Mucosa of rectum (tissue), 2 donors: ENCODE results near the gene CD300LD.
A peak's percentile ranks its signal among the peaks of the same experiment; 100 is the strongest.
"Not testable (repeated sequence)": the region's sequence is repeated elsewhere in the genome, so short reads cannot be mapped to it uniquely, and the experiment has no call there.

ENCODE experiments used
- H3K27ac ChIP-seq, 2 donors: one replicate each; pipeline ENCODE4 v1.7.0; 2013; ENCODE audit warnings: inconsistent platforms in 2 of 2, low read depth in 2 of 2, low read length in 2 of 2
- H3K27me3 ChIP-seq, 2 donors: one replicate each; pipeline ENCODE4 v1.7.0; 2013; ENCODE audit warnings: low read length in 2 of 2; ENCODE audit not compliant: control insufficient read depth in 2 of 2, insufficient read depth in 2 of 2
- H3K36me3 ChIP-seq, 2 donors: one replicate each; pipeline ENCODE4 v1.7.0; 2013; ENCODE audit warnings: low read length in 2 of 2; ENCODE audit not compliant: control insufficient read depth in 2 of 2, insufficient read depth in 2 of 2
- H3K4me1 ChIP-seq, 2 donors: one replicate each; pipeline ENCODE4 v1.7.0; 2013; ENCODE audit warnings: low read length in 2 of 2, mild to moderate bottlenecking in 1 of 2; ENCODE audit not compliant: control insufficient read depth in 2 of 2, insufficient read depth in 2 of 2
- H3K4me3 ChIP-seq, 2 donors: one replicate each; pipeline ENCODE4 v1.7.0; 2013; ENCODE audit warnings: low read length in 2 of 2
- H3K9ac ChIP-seq, 2 donors: one replicate each; pipeline ENCODE4 v1.7.0; 2013; ENCODE audit warnings: low read length in 2 of 2, low read depth in 1 of 2, mild to moderate bottlenecking in 1 of 2
- H3K9me3 ChIP-seq, 2 donors: one replicate each; pipeline ENCODE4 v1.7.0; 2013; ENCODE audit warnings: low read length in 2 of 2; ENCODE audit not compliant: control insufficient read depth in 2 of 2
- donor health status: healthy.
- donor health status: Normal muscosa, but diverticular disease.

CD300LD gene

DNA sequence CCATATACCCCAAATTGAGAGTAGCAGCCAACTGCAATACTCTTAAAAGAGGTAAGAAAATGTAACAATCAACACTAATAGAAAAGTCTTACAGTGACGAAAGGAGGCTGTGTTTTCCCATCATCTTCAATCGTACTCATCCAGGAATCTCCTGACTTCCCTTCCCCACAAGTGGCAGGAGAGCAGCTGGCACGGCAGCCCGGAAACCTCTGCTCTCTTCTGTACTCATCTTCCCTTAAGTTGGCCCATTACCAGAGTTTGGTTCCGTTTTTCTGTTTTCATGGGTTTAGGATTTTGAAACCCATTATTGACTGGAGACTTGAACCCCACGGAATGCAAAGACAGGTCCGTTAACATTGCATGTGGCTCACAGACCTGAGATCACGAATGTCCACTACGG lies 13.1 kb downstream of the CD300LD start:
- H3K9ac ChIP-seq = no peak overlapping the region
- no peaks in the 10 kb centered on the region for H3K9me3 ChIP-seq
- no peaks in the 10 kb centered on the region for H3K36me3 ChIP-seq
- no peaks in the 10 kb centered on the region for H3K27me3 ChIP-seq
- no peak overlapping the region for H3K4me3 ChIP-seq
- H3K4me1 ChIP-seq = peaks cover 3% of the 10 kb centered on the region in 2 donors
- no peak overlapping the region for H3K27ac ChIP-seq

DNA sequence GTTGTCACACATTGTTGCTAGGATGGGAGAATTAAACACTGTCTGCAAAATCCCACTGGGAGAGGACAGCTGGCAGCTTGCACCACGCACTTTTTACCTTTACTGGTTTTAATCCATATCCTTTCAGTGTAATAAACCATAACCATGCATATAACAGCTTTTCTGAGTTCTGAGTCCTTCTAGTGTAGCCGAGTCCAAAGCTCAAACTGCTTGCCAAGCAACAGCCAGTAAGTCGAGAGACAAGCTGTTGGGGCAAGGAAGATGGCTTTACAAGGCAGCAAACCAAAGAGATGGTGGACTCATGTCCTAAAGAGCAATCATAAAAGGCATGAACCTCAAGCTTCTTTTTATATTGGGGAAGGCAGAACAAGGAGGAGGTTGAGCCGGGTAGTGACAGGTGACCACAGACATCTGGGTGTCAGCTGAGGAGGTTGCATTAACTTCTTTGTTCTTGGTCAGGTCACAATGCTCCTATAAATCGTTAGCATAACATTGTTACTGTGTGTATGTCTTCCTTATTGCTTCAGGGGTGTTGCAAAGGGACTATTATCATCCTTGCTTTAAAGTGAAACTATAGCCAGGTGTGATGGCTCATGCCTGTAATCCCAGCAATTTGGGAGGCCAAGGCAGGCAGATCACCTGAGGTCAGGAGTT lies 17.5 kb downstream of the CD300LD start:
- Histone ChIP-seq H3K9ac (no peak overlapping the region), H3K27ac (peak overlapping the region in 1 of 2 donors; percentile 51), H3K36me3 (no peaks in the 10 kb centered on the region), H3K4me1 (peaks cover 3% of the 10 kb centered on the region in 2 donors), H3K4me3 (no peak overlapping the region), H3K27me3 (no peaks in the 10 kb centered on the region), H3K9me3 (no peaks in the 10 kb centered on the region)

DNA sequence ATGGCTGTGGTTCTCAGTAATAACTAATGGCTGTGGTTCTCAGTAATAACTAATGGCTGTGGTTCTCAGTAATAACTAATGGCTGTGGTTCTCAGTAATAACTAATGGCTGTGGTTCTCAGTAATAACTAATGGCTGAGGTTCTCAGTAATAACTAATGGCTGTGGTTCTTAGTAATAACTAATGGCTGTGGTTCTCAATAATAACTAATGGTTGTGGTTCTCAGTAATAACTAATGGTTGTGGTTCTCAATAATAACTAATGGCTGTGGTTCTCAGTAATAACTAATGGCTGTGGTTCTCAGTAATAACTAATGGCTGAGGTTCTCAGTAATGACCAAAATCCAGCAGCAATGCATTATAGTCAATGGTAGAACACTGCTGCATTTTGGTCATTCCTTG lies 18.4 kb downstream of the CD300LD start:
- not testable (repeated sequence) for H3K9ac ChIP-seq, H3K27me3 ChIP-seq, H3K9me3 ChIP-seq, H3K4me3 ChIP-seq, H3K27ac ChIP-seq, H3K36me3 ChIP-seq, H3K4me1 ChIP-seq

DNA sequence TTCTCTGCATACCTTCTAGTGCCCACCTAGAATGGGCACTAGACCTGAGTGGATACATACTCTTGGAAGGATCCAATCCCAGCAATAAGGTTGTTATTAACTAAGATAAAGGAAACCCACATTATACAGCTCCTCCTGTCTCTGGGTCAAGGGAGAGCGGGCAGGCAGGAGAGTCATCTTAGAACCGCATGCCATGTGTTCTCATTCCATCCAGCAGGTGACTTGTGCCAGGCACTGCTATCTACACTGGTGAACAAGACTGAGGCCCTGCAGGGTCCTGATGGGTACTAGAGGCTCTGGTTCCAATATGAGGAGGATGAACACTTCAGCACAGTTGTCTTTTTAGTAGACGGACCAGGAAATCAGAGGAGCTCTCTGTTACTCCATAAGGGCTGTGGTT lies 18.9 kb downstream of the CD300LD start:
- Histone ChIP-seq H3K27me3 (no peaks in the 10 kb centered on the region), H3K4me3 (no peak overlapping the region), H3K9me3 (no peaks in the 10 kb centered on the region), H3K4me1 (peaks cover 3% of the 10 kb centered on the region in 2 donors), H3K9ac (no peak overlapping the region), H3K36me3 (no peaks in the 10 kb centered on the region), H3K27ac (no peak overlapping the region)

DNA sequence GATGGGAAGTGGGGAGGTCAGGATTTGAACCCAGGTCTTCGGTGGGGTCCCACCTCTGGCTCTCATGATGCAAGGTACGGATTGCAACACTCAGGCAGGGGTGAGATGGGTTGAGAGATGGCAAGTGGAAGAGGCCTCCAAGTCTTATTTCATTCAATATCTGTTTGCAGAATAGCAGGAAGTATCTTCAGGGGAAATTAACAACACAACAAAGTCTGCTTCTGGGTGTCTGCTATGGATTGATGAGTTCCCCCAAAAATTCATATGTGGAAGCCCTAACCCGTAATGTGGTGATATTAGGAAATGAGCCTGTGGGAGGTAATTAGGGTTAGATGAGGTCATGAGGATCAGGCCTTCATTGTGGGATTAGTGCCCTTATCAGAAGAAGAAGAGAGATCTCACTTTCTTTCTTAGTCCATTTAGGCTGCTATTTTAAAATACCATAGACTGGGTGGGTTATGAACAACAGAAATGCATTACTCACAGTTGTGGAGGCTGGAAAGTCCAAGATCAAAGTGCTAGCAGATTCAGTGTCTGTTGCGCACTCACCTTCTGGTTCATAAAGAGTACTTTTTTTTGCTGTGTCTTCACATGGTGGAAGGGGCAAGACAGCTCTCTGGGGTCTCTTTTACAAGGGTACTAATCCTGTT lies 20.3 kb downstream of the CD300LD start:
- Histone ChIP-seq H3K4me3 (no peak overlapping the region), H3K27ac (no peak overlapping the region), H3K4me1 (peaks cover 3% of the 10 kb centered on the region in 2 donors), H3K27me3 (no peaks in the 10 kb centered on the region), H3K9ac (no peak overlapping the region), H3K9me3 (no peaks in the 10 kb centered on the region), H3K36me3 (no peaks in the 10 kb centered on the region)

DNA sequence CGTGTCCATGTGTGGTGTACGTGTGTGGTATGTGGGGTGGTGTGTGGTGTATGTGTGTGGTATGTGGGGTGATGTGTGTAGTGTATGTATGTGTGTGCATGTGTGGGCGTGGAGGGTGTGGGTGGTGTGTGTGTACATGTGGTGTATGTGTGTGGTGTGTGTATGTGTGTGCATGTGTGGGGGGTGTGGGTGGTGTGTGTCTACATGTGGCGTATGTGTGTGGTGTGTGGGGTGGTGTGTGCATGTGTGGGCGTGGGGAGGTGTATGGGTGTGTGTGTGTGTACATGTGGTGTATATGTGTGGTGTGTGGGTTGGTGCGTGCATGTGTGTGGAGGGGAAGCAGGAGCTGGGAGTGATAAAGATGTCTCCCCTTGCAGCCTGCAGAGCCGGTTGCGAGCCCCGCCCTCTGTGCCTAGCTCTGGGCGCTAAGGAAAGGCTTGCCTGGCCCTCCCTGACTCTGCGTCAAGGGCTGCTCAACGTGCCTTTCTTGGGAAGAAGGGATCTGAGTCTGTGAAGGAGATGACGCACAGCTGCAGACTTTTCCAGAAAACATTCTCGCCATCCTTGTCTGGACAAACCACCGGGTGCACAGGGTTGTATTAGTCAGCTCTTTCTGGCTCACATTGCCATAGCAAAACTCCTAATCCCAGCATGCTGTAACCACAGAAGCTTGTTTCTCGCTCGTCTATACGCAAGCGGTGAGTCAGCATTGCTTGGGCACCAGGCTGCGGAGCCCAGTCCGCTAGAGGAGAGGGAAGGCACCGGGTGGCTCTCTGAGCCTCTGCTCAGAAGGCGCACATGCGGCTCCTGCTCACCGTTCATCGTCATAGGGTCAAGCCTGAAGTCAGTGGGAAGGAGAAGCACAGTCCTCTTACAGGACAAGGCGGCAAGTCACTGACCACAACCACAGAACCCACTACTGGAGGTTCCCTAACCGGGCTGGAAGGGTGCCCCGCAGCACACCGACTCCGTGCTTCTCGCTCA lies 22.8 kb downstream of the CD300LD start:
- no peaks in the 10 kb centered on the region for H3K9me3 ChIP-seq
- no peaks in the 10 kb centered on the region for H3K27me3 ChIP-seq
- no peaks in the 10 kb centered on the region for H3K36me3 ChIP-seq
- no peak overlapping the region for H3K4me3 ChIP-seq
- no peak overlapping the region for H3K9ac ChIP-seq
- H3K27ac ChIP-seq = no peak overlapping the region
- peaks cover 1 to 3% of the 10 kb centered on the region in 2 donors for H3K4me1 ChIP-seq

DNA sequence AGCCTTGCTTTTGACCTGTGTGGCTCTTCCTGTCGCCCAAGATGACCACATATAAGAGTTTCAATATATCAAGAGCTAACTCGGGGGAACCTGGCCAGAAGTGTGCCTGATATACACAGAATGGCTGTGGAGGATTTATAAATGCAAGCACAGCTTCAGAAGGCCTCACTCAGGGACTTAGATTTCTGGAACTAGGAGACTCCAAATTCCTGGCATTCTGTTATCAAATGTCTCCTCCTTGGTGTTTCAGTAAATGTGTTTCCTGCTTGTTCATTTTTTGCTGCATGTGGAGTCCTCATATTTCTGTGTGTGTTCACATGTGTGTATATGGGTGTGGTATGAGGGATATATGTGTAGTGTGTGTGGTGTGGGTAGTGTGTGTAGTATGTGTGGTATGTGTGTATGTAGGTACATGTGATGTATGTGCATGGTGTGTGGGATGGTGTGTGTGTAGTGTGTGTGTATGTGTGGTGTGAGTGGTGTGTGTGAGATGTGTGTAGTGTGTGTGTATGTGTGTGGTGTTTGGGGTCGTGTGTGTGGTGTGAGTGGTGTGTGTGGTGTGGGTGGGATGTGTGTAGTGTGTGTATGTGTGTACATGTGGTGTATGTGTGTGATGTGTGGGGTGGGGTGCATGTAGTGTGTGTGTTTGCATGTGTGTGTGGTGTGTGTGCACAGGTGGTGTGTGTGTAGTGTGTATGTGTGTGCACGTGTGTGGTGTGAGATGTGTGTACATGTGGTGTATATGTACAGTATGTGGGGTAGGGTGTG lies 23.8 kb downstream of the CD300LD start:
- Histone ChIP-seq H3K27me3 (no peaks in the 10 kb centered on the region), H3K9ac (no peak overlapping the region), H3K27ac (no peak overlapping the region), H3K4me3 (no peak overlapping the region), H3K36me3 (no peaks in the 10 kb centered on the region), H3K4me1 (no peaks in the 10 kb centered on the region), H3K9me3 (no peaks in the 10 kb centered on the region)

- Histone ChIP-seq H3K9ac (no peak within 1 kb of the TSS), H3K4me1 (no peaks in the 10 kb centered on the region), H3K4me3 (no peak within 1 kb of the TSS), H3K36me3 (no peaks in the 10 kb centered on the region), H3K27me3 (no peaks in the 10 kb centered on the region), H3K27ac (no peak within 1 kb of the TSS), H3K9me3 (no peaks in the 10 kb centered on the region)
Observed at GRCh38 chr17:74567397-74567796, 24.7 kb downstream of the CD300LD start, which contains the start of gene CD300H. Gene CD300H, minus strand, starts transcription at chr17:74567509.

DNA sequence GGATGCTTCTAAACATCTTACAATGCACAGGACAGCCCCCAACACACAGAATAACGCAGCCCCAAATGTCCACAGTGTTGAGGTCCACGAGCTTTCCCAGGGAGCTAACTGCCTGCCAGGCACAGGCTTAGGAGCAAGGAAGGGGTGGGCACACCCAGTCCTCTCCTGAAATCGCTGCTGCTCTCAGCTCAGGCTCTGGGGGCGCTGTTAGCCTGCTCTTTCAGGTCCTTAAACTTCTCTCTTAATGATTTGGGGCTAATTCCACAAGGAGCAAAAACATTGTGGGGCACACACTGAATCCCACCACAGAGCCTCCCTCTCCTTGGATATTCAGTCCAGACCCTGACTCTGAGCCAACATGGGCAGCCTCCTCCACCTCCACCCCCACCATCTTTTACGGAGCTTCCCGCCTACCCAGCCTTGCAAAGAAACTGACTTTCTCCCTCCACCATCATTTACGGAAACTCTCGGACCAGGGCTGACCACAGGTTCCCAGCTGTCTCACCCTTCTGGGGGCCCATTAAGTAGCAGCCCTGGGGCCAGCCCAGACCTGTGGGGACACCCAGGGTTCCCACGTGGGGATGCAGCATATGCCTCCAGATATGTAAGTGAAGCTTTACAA lies 25.8 kb downstream of the CD300LD start:
- Histone ChIP-seq H3K36me3 (no peaks in the 10 kb centered on the region), H3K9me3 (no peaks in the 10 kb centered on the region), H3K27ac (no peak overlapping the region), H3K27me3 (no peaks in the 10 kb centered on the region), H3K4me3 (no peak overlapping the region), H3K9ac (no peak overlapping the region), H3K4me1 (no peaks in the 10 kb centered on the region)
